IMR-90 (cell line): ENCODE data around the gene CLMP. TPM values are rescaled to one million over a fixed set of nuclear protein-coding genes. Genes with fewer than 3 reads are reported as not detected.

Experiments
- ATAC-seq: fragments of 200-7000 bp; cut with Tn5 transposase; 2 replicates; pipeline ENCODE4 v1.9.1; 2020; ENCODE audit warnings: low read depth, mild to moderate bottlenecking, moderate library complexity
- BruUV-seq: library from RNA; stranded (reverse); fragments of 400-500 nt; replicated peaks from 2 replicates; lab custom pipeline; 2021; lab: Mats Ljungman, UMichigan
- CTCF ChIA-PET: fragments of 300-600 bp; formaldehyde crosslinking; extraction: SDS; loops from one replicate; lab custom pipeline; 2021; ENCODE audit warnings: antibody characterized with exemption; lab: Yijun Ruan, JAX
- POLR2A ChIA-PET: fragments of 300-600 bp; sonication (Branson Sonifier 250); formaldehyde crosslinking; loops from one replicate; lab custom pipeline; 2022; ENCODE audit warnings: antibody characterized with exemption; ENCODE audit not compliant: unreplicated experiment; lab: Charles Lee
- DNase-seq: peaks from one replicate; pipeline ENCODE4 v3.0.0; 2013
- H2AFZ ChIP-seq: replicated peaks from 2 replicates; pipeline ENCODE3; 2013; ENCODE audit warnings: low read length, mild to moderate bottlenecking; ENCODE audit not compliant: poor library complexity
- H2AK5ac ChIP-seq: 2 replicates; pipeline ENCODE4 v1.6.1; 2013; ENCODE audit warnings: low read depth, low read length, inconsistent platforms
- H2AK9ac ChIP-seq: replicated peaks from 2 replicates; pipeline ENCODE3; 2013; ENCODE audit warnings: mild to moderate bottlenecking, low read depth, low read length, moderate library complexity; ENCODE audit not compliant: poor library complexity
- H2BK120ac ChIP-seq: 2 replicates; pipeline ENCODE4 v1.6.1; 2013; ENCODE audit warnings: low read depth, low read length, inconsistent platforms
- H2BK15ac ChIP-seq: 3 replicates; pipeline ENCODE4 v1.6.1; 2013; ENCODE audit warnings: low read depth, low read length, inconsistent platforms
- H2BK20ac ChIP-seq: 2 replicates; pipeline ENCODE4 v1.6.1; 2013; ENCODE audit warnings: low read depth, mild to moderate bottlenecking, inconsistent platforms, low read length, moderate library complexity
- H2BK5ac ChIP-seq: 2 replicates; pipeline ENCODE4 v1.6.1; 2013; ENCODE audit warnings: mild to moderate bottlenecking, low read depth, low read length, inconsistent platforms; ENCODE audit not compliant: poor library complexity, severe bottlenecking
- H3K14ac ChIP-seq: replicated peaks from 2 replicates; pipeline ENCODE4 v1.6.1; 2013; ENCODE audit warnings: low read depth, low read length, inconsistent platforms
- H3K18ac ChIP-seq: 2 replicates; pipeline ENCODE4 v1.6.1; 2013; ENCODE audit warnings: low read depth, low read length, control low read depth
- H3K23ac ChIP-seq: 2 replicates; pipeline ENCODE4 v1.6.1; 2013; ENCODE audit warnings: low read depth, low read length, inconsistent platforms
- H3K27ac ChIP-seq: 2 replicates; pipeline ENCODE4 v1.5.1; 2013; ENCODE audit warnings: mild to moderate bottlenecking, control low read depth, low read length; ENCODE audit not compliant: insufficient read depth
- H3K27me3 ChIP-seq: 2 replicates; pipeline ENCODE4 v1.6.1; 2013; ENCODE audit warnings: low read length; ENCODE audit not compliant: control insufficient read depth, insufficient read depth
- H3K36me3 ChIP-seq: 2 replicates; pipeline ENCODE4 v1.6.1; 2013; ENCODE audit warnings: low read length, mixed read lengths; ENCODE audit not compliant: control insufficient read depth, insufficient read depth
- H3K4ac ChIP-seq: 2 replicates; pipeline ENCODE4 v1.6.1; 2013; ENCODE audit warnings: low read depth, low read length, inconsistent platforms
- H3K4me1 ChIP-seq: 2 replicates; pipeline ENCODE4 v1.6.1; 2013; ENCODE audit warnings: low read length, mixed read lengths; ENCODE audit not compliant: control insufficient read depth, insufficient read depth
- H3K4me2 ChIP-seq: 2 replicates; pipeline ENCODE4 v1.6.1; 2013; ENCODE audit warnings: low read depth, mild to moderate bottlenecking, control low read depth, low read length, moderate library complexity
- H3K4me3 ChIP-seq: 2 replicates; pipeline ENCODE4 v1.5.1; 2013; ENCODE audit warnings: low read depth, mild to moderate bottlenecking, control low read depth, low read length, moderate library complexity; ENCODE audit not compliant: insufficient read depth
- H3K56ac ChIP-seq: 2 replicates; pipeline ENCODE4 v1.6.1; 2013; ENCODE audit warnings: low read length, inconsistent platforms; ENCODE audit not compliant: insufficient read depth; ENCODE audit errors: extremely low read depth
- H3K79me1 ChIP-seq, 2 experiments: 2 replicates each; pipeline ENCODE4 v1.6.1; 2013; ENCODE audit warnings: low read length in 2 of 2, inconsistent platforms in 1 of 2, low read depth in 1 of 2
- H3K9ac ChIP-seq: 2 replicates; pipeline ENCODE4 v1.6.1; 2013; ENCODE audit warnings: low read depth, low read length, control low read depth
- H3K9me1 ChIP-seq: 2 replicates; pipeline ENCODE4 v1.6.1; 2013; ENCODE audit warnings: low read length, inconsistent platforms; ENCODE audit not compliant: insufficient read depth
- H3K9me3 ChIP-seq: 2 replicates; pipeline ENCODE4 v1.6.1; 2013; ENCODE audit warnings: low read length; ENCODE audit not compliant: control insufficient read depth, insufficient read depth
- H4K20me1 ChIP-seq: 2 replicates; pipeline ENCODE4 v1.6.1; 2013; ENCODE audit warnings: low read length, inconsistent platforms; ENCODE audit not compliant: insufficient read depth
- H4K5ac ChIP-seq: 2 replicates; pipeline ENCODE4 v1.6.1; 2013; ENCODE audit warnings: mild to moderate bottlenecking, low read depth, low read length, control low read depth
- H4K8ac ChIP-seq, 2 experiments: 2 replicates each; pipeline ENCODE4 v1.6.1; 2013; ENCODE audit warnings: low read depth in 2 of 2, low read length in 2 of 2, control low read depth in 1 of 2, inconsistent platforms in 1 of 2
- H4K91ac ChIP-seq: 2 replicates; pipeline ENCODE4 v1.6.1; 2013; ENCODE audit warnings: low read depth, low read length, inconsistent platforms; ENCODE audit not compliant: insufficient read depth
- CEBPB ChIP-seq: IDR thresholded peaks from 2 replicates; pipeline ENCODE4 v1.6.1; 2012; ENCODE audit warnings: low read depth, low read length, improper control_type of control experiment
- CHD1 ChIP-seq: IDR thresholded peaks from 2 replicates; pipeline ENCODE4 v1.6.1; 2012; ENCODE audit warnings: low read depth, low read length, improper control_type of control experiment
- CTCF ChIP-seq: conservative IDR thresholded peaks from 2 replicates; pipeline ENCODE4 v1.5.1; 2012; ENCODE audit warnings: mild to moderate bottlenecking, low read depth, low read length, improper control_type of control experiment
- FOS ChIP-seq: fragments of 150-350 bp; IDR thresholded peaks from 2 replicates; pipeline ENCODE4 v1.6.1; 2016; ENCODE audit warnings: low read depth, low read length
- MAFK ChIP-seq: IDR thresholded peaks from 2 replicates; pipeline ENCODE4 v1.6.1; 2012; ENCODE audit warnings: low read depth, low read length, improper control_type of control experiment
- MAZ ChIP-seq: IDR thresholded peaks from 2 replicates; pipeline ENCODE4 v1.6.1; 2012; ENCODE audit warnings: low read depth, mild to moderate bottlenecking, low read length, improper control_type of control experiment, moderate library complexity, borderline replicate concordance
- MXI1 ChIP-seq: IDR thresholded peaks from 2 replicates; pipeline ENCODE4 v1.6.1; 2012; ENCODE audit warnings: low read depth, mild to moderate bottlenecking, low read length, moderate library complexity, borderline replicate concordance
- NFE2L2 ChIP-seq: fragments of 150-350 bp; IDR thresholded peaks from 2 replicates; pipeline ENCODE4 v1.6.1; 2016; ENCODE audit warnings: low read depth, mild to moderate bottlenecking, low read length
- POLR2A ChIP-seq: IDR thresholded peaks from 2 replicates; pipeline ENCODE4 v1.6.1; 2012; ENCODE audit warnings: mild to moderate bottlenecking, low read depth, low read length
- RAD21 ChIP-seq: IDR thresholded peaks from 2 replicates; pipeline ENCODE4 v1.6.1; 2012; ENCODE audit warnings: low read length, improper control_type of control experiment
- RFX5 ChIP-seq: IDR thresholded peaks from 2 replicates; pipeline ENCODE4 v1.8.0; 2012; ENCODE audit warnings: low read depth, mild to moderate bottlenecking, low read length, moderate library complexity
- SMC3 ChIP-seq: fragments of 150-350 bp; IDR thresholded peaks from 2 replicates; pipeline ENCODE4 v1.6.1; 2016; ENCODE audit warnings: low read depth, mild to moderate bottlenecking, antibody characterized with exemption, low read length, moderate library complexity
- USF2 ChIP-seq: fragments of 150-350 bp; IDR thresholded peaks from 2 replicates; pipeline ENCODE4 v1.6.1; 2017; ENCODE audit warnings: mild to moderate bottlenecking, antibody characterized with exemption, low read length, low read depth
- WGBS, 2 experiments: methylation state at CpG; one replicate each; pipeline versions ENCODE4 v1.1.5 to v1.1.7; 2013; ENCODE audit warnings: missing lambda C conversion rate in 2 of 2; ENCODE audit not compliant: insufficient read length in 1 of 2; ENCODE audit errors: extremely low coverage in 2 of 2; 5-methylcytosine and 5-hydroxymethylcytosine counted together
- dilution Hi-C: fragments of 300-500 bp; cut with HindIII; formaldehyde crosslinking; loops from one replicate; pipeline ENCODE4 v1.14.3; 2018; ENCODE audit warnings: low sequenced_read_pairs; ENCODE audit not compliant: unreplicated experiment
- in situ Hi-C: fragments of 300-500 bp; cut with MboI; formaldehyde crosslinking; loops from 3 replicates; pipeline ENCODE4 v1.14.3; 2019; ENCODE audit warnings: low sequenced_read_pairs, inconsistent platforms, mixed read lengths
- intact Hi-C: fragments of 100-400 bp; cut with micrococcal nuclease; formaldehyde crosslinking; loops from 2 replicates; pipeline ENCODE4 v1.10.0; 2022
- polyA plus RNA-seq, 3 experiments: library from polyadenylated mRNA; depleted of rRNA; stranded (reverse); fragments of >200 nt; gene quantifications; 2 replicates each; pipeline ENCODE4 v1.2.3, GENCODE V29; 2012; ENCODE audit warnings: low replicate concordance in 1 of 3
- total RNA-seq: library from RNA; depleted of rRNA; stranded (reverse); fragments of >200 nt; gene quantifications from 2 replicates; pipeline ENCODE4 v1.2.3, GENCODE V29; 2012

Gene CLMP
- total and polyA plus RNA-seq, 2 of the 4 experiments (the other 2 are of a cell fraction), result 54.7 to 95.7 TPM

GRCh38 chr11:123100379-123101085 lies 94.5 kb downstream of the CLMP start (continued):
- TF ChIP-seq USF2, result no peak
- no peak for TF ChIP-seq POLR2A
- no peak for TF ChIP-seq RAD21
- no peak for TF ChIP-seq MXI1

GRCh38 chr11:123098990-123099389 lies 96.1 kb downstream of the CLMP start:
- intact Hi-C loops (no loop called here), in situ Hi-C loops (no loop called here), dilution Hi-C loops (no loop called here)
- H2BK5ac ChIP-seq, result no peak overlapping the region
- H3K23ac ChIP-seq, result no peak overlapping the region
- peaks cover 10% of the 10 kb centered on the region for H4K20me1 ChIP-seq
- no peak overlapping the region for H3K4me2 ChIP-seq
- H4K5ac ChIP-seq, result no peak overlapping the region
- H3K27me3 ChIP-seq, result no peaks in the 10 kb centered on the region
- no peak overlapping the region for H2AK9ac ChIP-seq
- ChIA-PET POLR2A (no interaction called here), CTCF (interaction anchor here (0.6 kb wide), 1 partner anchor 87 kb away, joined by 8 read pairs; no protein-coding TSS in a partner anchor)
- no peaks in the 10 kb centered on the region; the same call in 1 of the 2 replicates for H3K4me1 ChIP-seq
- WGBS, 2 experiments, result no CpG with 5 or more reads among the region's 3 CpGs
- H2BK20ac ChIP-seq, result no peak overlapping the region
- no TSS peak for BruUV-seq
- peaks cover 36% of the 10 kb centered on the region for H3K36me3 ChIP-seq
- H3K9me3 ChIP-seq, result no peaks in the 10 kb centered on the region
- H2AK5ac ChIP-seq, result no peak overlapping the region
- ATAC-seq (no peak), DNase-seq (no peak)
- H3K9ac ChIP-seq, result no peak overlapping the region
- no peak overlapping the region for H3K4ac ChIP-seq
- no peak overlapping the region for H4K8ac ChIP-seq
- no peak overlapping the region for H3K4me3 ChIP-seq
- no peak overlapping the region for H3K18ac ChIP-seq
- no peaks in the 10 kb centered on the region; the same call in 1 of the 2 replicates for H3K9me1 ChIP-seq
- H2BK15ac ChIP-seq, result no peak overlapping the region
- no peak overlapping the region for H4K91ac ChIP-seq
- H2BK120ac ChIP-seq, result no peak overlapping the region
- H3K27ac ChIP-seq, result no peak overlapping the region
- peaks cover 35 to 45% of the 10 kb centered on the region in 2 experiments for H3K79me1 ChIP-seq
- H2AFZ ChIP-seq, result no peak overlapping the region
- H3K14ac ChIP-seq, result no peak overlapping the region
- no peak overlapping the region for H3K56ac ChIP-seq
- TF ChIP-seq RAD21 (no peak), MXI1 (no peak), USF2 (no peak), FOS (no peak), MAZ (no peak), CTCF (no peak), NFE2L2 (no peak), SMC3 (no peak), CHD1 (no peak), MAFK (no peak), RFX5 (no peak), CEBPB (no peak)
